Peyer's patch (tissue), 4 donors: ENCODE data around the gene MAPKAPK3.

ENCODE experiments used
- POLR2A ChIP-seq, 2 donors: fragments of 450-650 bp; IDR thresholded peaks; one replicate each; pipeline ENCODE4 v1.5.1; 2017; ENCODE audit warnings: antibody characterized with exemption in 2 of 2, mild to moderate bottlenecking in 2 of 2, moderate library complexity in 2 of 2
- TF ChIP-seq, protein P1 (sequence below), 6 experiments: fragments of 450-650 bp in 4 of 6; fragments of 200-600 bp in 2 of 6; sonication (generic) in 1 of 6; IDR thresholded peaks; one replicate each; pipeline ENCODE4 v1.5.1; 2017 to 2019; ENCODE audit warnings: antibody characterized with exemption in 6 of 6, mild to moderate bottlenecking in 3 of 6, moderate library complexity in 1 of 6

- TF ChIP-seq, protein P1, sequence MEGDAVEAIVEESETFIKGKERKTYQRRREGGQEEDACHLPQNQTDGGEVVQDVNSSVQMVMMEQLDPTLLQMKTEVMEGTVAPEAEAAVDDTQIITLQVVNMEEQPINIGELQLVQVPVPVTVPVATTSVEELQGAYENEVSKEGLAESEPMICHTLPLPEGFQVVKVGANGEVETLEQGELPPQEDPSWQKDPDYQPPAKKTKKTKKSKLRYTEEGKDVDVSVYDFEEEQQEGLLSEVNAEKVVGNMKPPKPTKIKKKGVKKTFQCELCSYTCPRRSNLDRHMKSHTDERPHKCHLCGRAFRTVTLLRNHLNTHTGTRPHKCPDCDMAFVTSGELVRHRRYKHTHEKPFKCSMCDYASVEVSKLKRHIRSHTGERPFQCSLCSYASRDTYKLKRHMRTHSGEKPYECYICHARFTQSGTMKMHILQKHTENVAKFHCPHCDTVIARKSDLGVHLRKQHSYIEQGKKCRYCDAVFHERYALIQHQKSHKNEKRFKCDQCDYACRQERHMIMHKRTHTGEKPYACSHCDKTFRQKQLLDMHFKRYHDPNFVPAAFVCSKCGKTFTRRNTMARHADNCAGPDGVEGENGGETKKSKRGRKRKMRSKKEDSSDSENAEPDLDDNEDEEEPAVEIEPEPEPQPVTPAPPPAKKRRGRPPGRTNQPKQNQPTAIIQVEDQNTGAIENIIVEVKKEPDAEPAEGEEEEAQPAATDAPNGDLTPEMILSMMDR (IDR thresholded peaks at IDR 0.05): no peak
- no peak for TF ChIP-seq POLR2A (IDR thresholded peaks at IDR 0.05)
Measured at GRCh38 chr3:50575372-50575771, 41.6 kb upstream of the MAPKAPK3 start.
